ENCODE measurements around the gene PSMC3. TPM values are rescaled to one million over a fixed set of nuclear protein-coding genes. Genes with fewer than 3 reads are reported as not detected.

PSMC3 gene
- total RNA-seq, 1 experiment from 2014 or later: 181 TPM

GRCh38 chr11:47391077-47391583, 35.1 kb downstream of the PSMC3 start:
- Histone ChIP-seq H3K27me3 (ENCODE audit: control insufficient read depth, insufficient read depth, low read length) (no peaks in the 10 kb centered on the region), H3K36me3 (ENCODE audit: control insufficient read depth, insufficient read depth, low read length) (no peaks in the 10 kb centered on the region), H3K27ac (ENCODE audit: low read length) (no peak overlapping the region), H3K4me3 (ENCODE audit: low read depth in 2 of 2, low read length in 2 of 2) (no peak overlapping the region), H3K4me1 (ENCODE audit: control insufficient read depth, insufficient read depth, low read length) (no peaks in the 10 kb centered on the region; the same call in 1 of the 2 replicates), H3K9me3 (ENCODE audit: control insufficient read depth, insufficient read depth, low read depth, low read length) (no peaks in the 10 kb centered on the region)
- ChIA-PET POLR2A (no interaction called here), CTCF (no interaction called here)
- DNase-seq (ENCODE audit: low read depth, low spot score) (no peak), ATAC-seq (no peak; the same call in 1 of the 2 replicates)
- intact Hi-C loops (cut with micrococcal nuclease; ENCODE audit: unreplicated experiment): no loop called here
- no TSS peak for BruUV-seq (replicated peaks)
- TF ChIP-seq POLR2AphosphoS5 (IDR thresholded peaks at IDR 0.05; ENCODE audit: low read depth, low read length) (no peak), SIN3A (IDR thresholded peaks at IDR 0.05; ENCODE audit: borderline replicate concordance, insufficient read depth, low read depth, low read length) (no peak), REST (IDR thresholded peaks at IDR 0.05; ENCODE audit: insufficient read depth in 1 of 2, low read depth in 2 of 2, low read length in 1 of 2) (no peak), TCF7L2 (IDR thresholded peaks at IDR 0.05; ENCODE audit: low read depth, low read length) (no peak), CTCF (IDR thresholded peaks at IDR 0.05) (no peak)
- in situ Hi-C loops (cut with HindIII; ENCODE audit: low pct_unique_long_range_greater_than_20kb, low sequenced_read_pairs): no loop called here

- DNase-seq (ENCODE audit: low read depth, low spot score): no peak
Measured at GRCh38 chr11:47390422-47390760, 35.8 kb downstream of the PSMC3 start.

More at GRCh38 chr11:47390422-47390760, 35.8 kb downstream of the PSMC3 start:
- ChIA-PET POLR2A (interaction anchor here (0.7 kb wide), 1 partner anchor 138 kb away, joined by 4 read pairs; no protein-coding TSS in a partner anchor), CTCF (no interaction called here)
- no TSS peak for BruUV-seq (replicated peaks)
- intact Hi-C loops (cut with micrococcal nuclease; ENCODE audit: unreplicated experiment) (no loop called here), in situ Hi-C loops (cut with HindIII; ENCODE audit: low pct_unique_long_range_greater_than_20kb, low sequenced_read_pairs) (no loop called here)
- no peak for TF ChIP-seq POLR2AphosphoS5 (IDR thresholded peaks at IDR 0.05; ENCODE audit: low read depth, low read length)
- TF ChIP-seq CTCF (IDR thresholded peaks at IDR 0.05): no peak
- no peaks in the 10 kb centered on the region; the same call in 1 of the 2 replicates for H3K4me1 ChIP-seq (ENCODE audit: control insufficient read depth, insufficient read depth, low read length)
- ATAC-seq: no peak
- no peaks in the 10 kb centered on the region for H3K27me3 ChIP-seq (ENCODE audit: control insufficient read depth, insufficient read depth, low read length)
- no peaks in the 10 kb centered on the region for H3K36me3 ChIP-seq (ENCODE audit: control insufficient read depth, insufficient read depth, low read length)
- no peaks in the 10 kb centered on the region for H3K9me3 ChIP-seq (ENCODE audit: control insufficient read depth, insufficient read depth, low read depth, low read length)
- H3K27ac ChIP-seq (ENCODE audit: low read length): no peak overlapping the region
- no peak overlapping the region for H3K4me3 ChIP-seq (ENCODE audit: low read depth in 2 of 2, low read length in 2 of 2)
